Psoas muscle (tissue), 8 donors: ENCODE measurements around the gene PHOX2B. TPM values are rescaled to one million over a fixed set of nuclear protein-coding genes. Genes with fewer than 3 reads are reported as not detected.

ENCODE experiments used
- ATAC-seq, 4 donors: fragments of 200-7000 bp; cut with Tn5 transposase; one replicate each; pipeline ENCODE4 v1.9.1; 2020; ENCODE audit warnings: moderate library complexity in 3 of 4, mild to moderate bottlenecking in 2 of 4
- DNase-seq, 2 donors: peaks; one replicate each; pipeline ENCODE4 v3.0.0-alpha.2; 2020
- H3K27ac ChIP-seq: fragments of 200-600 bp; one replicate; pipeline ENCODE4 v1.8.0; 2022
- H3K27me3 ChIP-seq, 3 donors: fragments of 200-600 bp in 1 of 3; one replicate each; pipeline versions ENCODE4 v1.6.1 to v1.8.0; 2013 to 2022; ENCODE audit warnings: low read length in 2 of 3, mild to moderate bottlenecking in 2 of 3, moderate library complexity in 1 of 3; ENCODE audit not compliant: insufficient read depth in 3 of 3
- H3K36me3 ChIP-seq, 2 donors: fragments of 200-600 bp in 1 of 2; one replicate each; pipeline versions ENCODE4 v1.6.1 to v1.8.0; 2013 to 2022; ENCODE audit warnings: low read depth in 1 of 2, mild to moderate bottlenecking in 1 of 2, moderate library complexity in 1 of 2; ENCODE audit not compliant: insufficient read depth in 1 of 2
- H3K4me1 ChIP-seq: fragments of 200-600 bp; one replicate; pipeline ENCODE4 v1.8.0; 2022
- H3K4me3 ChIP-seq: fragments of 200-600 bp; one replicate; pipeline ENCODE4 v1.8.0; 2022; ENCODE audit warnings: mild to moderate bottlenecking
- H3K9me3 ChIP-seq: fragments of 200-600 bp; one replicate; pipeline ENCODE4 v1.8.0; 2022
- WGBS, 3 donors: extraction: QIAGEN DNeasy Blood & Tissue Kit; methylation state at CpG; one replicate each; pipeline versions ENCODE4 v1.1.6 to v1.1.7; 2013; 5-methylcytosine and 5-hydroxymethylcytosine counted together
- intact Hi-C, 2 donors: fragments of 100-400 bp; cut with DNase I; formaldehyde crosslinking; loops; one replicate each; pipeline versions ENCODE4 v1.11.0 to v1.14.2; 2022
- polyA plus RNA-seq, 3 donors: library from polyadenylated mRNA; stranded (reverse); fragments of 200-250 nt; gene quantifications; one replicate each; pipeline ENCODE4 v1.2.3, GENCODE V29; 2013
- total RNA-seq, 4 donors: library from RNA; stranded (reverse); fragmentation: NEBNext Ultra II Directional in 2 of 4; extraction: Animal tissue kit (Norgen Biotek cat#: 25700) in 2 of 4; gene quantifications; one replicate each; pipeline versions ENCODE4 v1.2.1 to v1.2.4, GENCODE V29; 2021 to 2023
- TF ChIP-seq, protein P1 (sequence below): fragments of 200-600 bp; IDR thresholded peaks from one replicate; pipeline ENCODE4 v1.8.0; 2022; ENCODE audit warnings: antibody characterized with exemption
- donor health status: healthy with polysubstance abuse.
- donor health status: DM: no; HTN: no; CAD: no; lungs with moderate emphysema.
- donor health status: Bipolar disorder and iron deficiency.
- donor health status: healthy.
- donor health status: DM: yes; HTN: yes; CAD: no.
- donor health status: DM: no; HTN: no; CAD: no.
- donor health status: DM: no; HTN: no; CAD: no.
- donor health status: DM: yes; HTN: yes; CAD: no.

The PHOX2B gene
- total and polyA plus RNA-seq, 7 donors, result 0.01 TPM; not detected in 6

DNA sequence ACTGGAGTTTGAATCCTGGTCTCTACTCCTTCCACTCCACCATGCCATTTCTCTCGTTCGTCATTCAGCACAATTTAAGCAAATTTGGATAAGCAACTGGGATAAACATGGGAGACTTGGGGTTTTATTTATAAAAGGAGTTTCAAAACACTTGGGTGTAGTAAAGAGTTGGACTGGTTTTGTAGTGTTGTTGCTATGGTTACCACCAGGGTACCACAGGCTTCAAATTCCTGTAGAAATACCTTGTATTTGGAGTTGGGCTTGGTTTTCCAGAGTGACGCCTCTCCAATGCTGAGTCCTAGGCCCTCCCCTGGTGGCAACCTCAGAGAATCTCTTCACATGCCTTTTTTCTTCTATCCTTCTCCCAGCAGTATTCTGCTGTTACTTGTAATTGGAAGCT is 27.9 kb upstream of the PHOX2B start:
- H3K9me3 ChIP-seq, result no peaks in the 10 kb centered on the region
- ATAC-seq (no peak), DNase-seq (no peak)
- peaks cover 0 to 3% (median 2%) of the 10 kb centered on the region in 3 donors for H3K27me3 ChIP-seq
- H3K4me3 ChIP-seq, result no peak overlapping the region
- TF ChIP-seq, protein P1, sequence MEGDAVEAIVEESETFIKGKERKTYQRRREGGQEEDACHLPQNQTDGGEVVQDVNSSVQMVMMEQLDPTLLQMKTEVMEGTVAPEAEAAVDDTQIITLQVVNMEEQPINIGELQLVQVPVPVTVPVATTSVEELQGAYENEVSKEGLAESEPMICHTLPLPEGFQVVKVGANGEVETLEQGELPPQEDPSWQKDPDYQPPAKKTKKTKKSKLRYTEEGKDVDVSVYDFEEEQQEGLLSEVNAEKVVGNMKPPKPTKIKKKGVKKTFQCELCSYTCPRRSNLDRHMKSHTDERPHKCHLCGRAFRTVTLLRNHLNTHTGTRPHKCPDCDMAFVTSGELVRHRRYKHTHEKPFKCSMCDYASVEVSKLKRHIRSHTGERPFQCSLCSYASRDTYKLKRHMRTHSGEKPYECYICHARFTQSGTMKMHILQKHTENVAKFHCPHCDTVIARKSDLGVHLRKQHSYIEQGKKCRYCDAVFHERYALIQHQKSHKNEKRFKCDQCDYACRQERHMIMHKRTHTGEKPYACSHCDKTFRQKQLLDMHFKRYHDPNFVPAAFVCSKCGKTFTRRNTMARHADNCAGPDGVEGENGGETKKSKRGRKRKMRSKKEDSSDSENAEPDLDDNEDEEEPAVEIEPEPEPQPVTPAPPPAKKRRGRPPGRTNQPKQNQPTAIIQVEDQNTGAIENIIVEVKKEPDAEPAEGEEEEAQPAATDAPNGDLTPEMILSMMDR, result no peak
- 81 to 89% (median 84%) methylated on average over 3 of the region's 3 CpGs for WGBS, 3 donors
- H3K4me1 ChIP-seq, result no peaks in the 10 kb centered on the region
- no peaks in the 10 kb centered on the region for H3K36me3 ChIP-seq
- no peak overlapping the region for H3K27ac ChIP-seq
- intact Hi-C loops, result no loop called here

- TF ChIP-seq, protein P1, result no peak
- Histone ChIP-seq H3K27me3 (peaks cover 3 to 32% (median 22%) of the 10 kb centered on the region in 3 donors), H3K36me3 (no peaks in the 10 kb centered on the region), H3K27ac (no peak overlapping the region), H3K4me1 (no peaks in the 10 kb centered on the region), H3K9me3 (no peaks in the 10 kb centered on the region), H3K4me3 (no peak overlapping the region)
- 40 to 74% (median 63%) methylated on average over 2 of the region's 2 CpGs for WGBS, 3 donors
- ATAC-seq (no peak), DNase-seq (no peak)
- intact Hi-C loops, result no loop called here
These were observed 15.2 kb upstream of the PHOX2B start for GRCh38 chr4:41763729-41764128.

- H3K27me3 ChIP-seq, result peaks cover 4 to 56% (median 15%) of the 10 kb centered on the region in 3 donors
- no peak overlapping the region for H3K4me3 ChIP-seq
- DNase-seq (no peak), ATAC-seq (no peak)
- H3K9me3 ChIP-seq, result no peaks in the 10 kb centered on the region
- no peak overlapping the region for H3K27ac ChIP-seq
- intact Hi-C loops, result no loop called here
- no peaks in the 10 kb centered on the region for H3K4me1 ChIP-seq
- no peaks in the 10 kb centered on the region for H3K36me3 ChIP-seq
- TF ChIP-seq, protein P1, result no peak
These were observed 10.4 kb upstream of the PHOX2B start for GRCh38 chr4:41758884-41759283.

GRCh38 chr4:41757521-41758156 is 9.1 kb upstream of the PHOX2B start:
- intact Hi-C loops, result no loop called here
- TF ChIP-seq, protein P1, result no peak
- Histone ChIP-seq H3K27ac (no peak overlapping the region), H3K4me1 (no peaks in the 10 kb centered on the region), H3K9me3 (no peaks in the 10 kb centered on the region), H3K27me3 (peaks cover 8 to 65% (median 17%) of the 10 kb centered on the region in 3 donors), H3K4me3 (no peak overlapping the region), H3K36me3 (no peaks in the 10 kb centered on the region)
- WGBS, 3 donors, result 11 to 23% (median 21%) methylated on average over 3 of the region's 3 CpGs
- ATAC-seq, result no peak
- no peak for DNase-seq

GRCh38 chr4:41753942-41754341 is 5.4 kb upstream of the PHOX2B start:
- no peak for ATAC-seq
- Histone ChIP-seq H3K4me1 (no peaks in the 10 kb centered on the region), H3K27me3 (peaks cover 13 to 83% (median 18%) of the 10 kb centered on the region in 3 donors), H3K27ac (no peak overlapping the region), H3K36me3 (no peaks in the 10 kb centered on the region), H3K4me3 (no peak overlapping the region), H3K9me3 (no peaks in the 10 kb centered on the region)
- DNase-seq, result no peak
- intact Hi-C loops, result no loop called here
- TF ChIP-seq, protein P1, result no peak
